Stromal cell of bone marrow (primary cell): ENCODE results near the gene RASD2.

Experiments used
- DNase-seq: peaks from one replicate; pipeline ENCODE4 v3.0.0-alpha.2; 2012; ENCODE audit warnings: low read depth

Gene RASD2

GRCh38 chr22:35560824-35561223 is 20.2 kb downstream of the RASD2 start:
- DNase-seq = no peak

- DNase-seq = no peak
Measured at GRCh38 chr22:35561796-35562526, 21.3 kb downstream of the RASD2 start.

GRCh38 chr22:35563211-35563610 is 22.6 kb downstream of the RASD2 start:
- DNase-seq = no peak

- DNase-seq = peak; percentile 46
Measured at GRCh38 chr22:35564975-35565867, 24.6 kb downstream of the RASD2 start.

GRCh38 chr22:35567351-35568141 is 26.9 kb downstream of the RASD2 start:
- no peak for DNase-seq

GRCh38 chr22:35568751-35569739 is 28.4 kb downstream of the RASD2 start:
- peak; percentile 58 for DNase-seq

- no peak for DNase-seq
Measured at GRCh38 chr22:35569916-35570315, 29.3 kb downstream of the RASD2 start.

GRCh38 chr22:35570686-35571194 is 30.1 kb downstream of the RASD2 start:
- DNase-seq = no peak

GRCh38 chr22:35572556-35572955 is 31.9 kb downstream of the RASD2 start:
- DNase-seq = no peak

- DNase-seq = no peak
Measured at GRCh38 chr22:35575116-35575748, 34.6 kb downstream of the RASD2 start.

GRCh38 chr22:35576671-35577070 is 36.0 kb downstream of the RASD2 start:
- DNase-seq = no peak

- DNase-seq = no peak
Measured at GRCh38 chr22:35577799-35578659, 37.4 kb downstream of the RASD2 start.

GRCh38 chr22:35578836-35579575 is 38.4 kb downstream of the RASD2 start:
- no peak for DNase-seq

GRCh38 chr22:35580351-35581022 is 39.9 kb downstream of the RASD2 start:
- DNase-seq = no peak

GRCh38 chr22:35581023-35581413 is 40.4 kb downstream of the RASD2 start:
- DNase-seq = no peak

- DNase-seq = no peak
Measured at GRCh38 chr22:35582218-35582860, 41.7 kb downstream of the RASD2 start.

GRCh38 chr22:35582861-35583670 is 42.4 kb downstream of the RASD2 start:
- no peak for DNase-seq
